CD4-positive, CD25-positive, alpha-beta regulatory T cell (primary cell): ENCODE data around the gene GALNT7. TPM values are rescaled to one million over a fixed set of nuclear protein-coding genes. Genes with fewer than 3 reads are reported as not detected.
A peak's percentile ranks its signal among the peaks of the same experiment; 100 is the strongest.
"Not testable (repeated sequence)": the region's sequence is repeated elsewhere in the genome, so short reads cannot be mapped to it uniquely, and the experiment has no call there.

ENCODE experiments used
- ATAC-seq, 2 donors: fragments of 150-1000 bp; cut with Tn5 transposase; one replicate each; pipeline ENCODE4 v1.10.0; 2021; ENCODE audit warnings: low read depth in 2 of 2, moderate number of reproducible peaks in 2 of 2, moderate library complexity in 1 of 2
- DNase-seq, 3 donors: peaks; one replicate each; pipeline versions ENCODE4 v3.0.0 to v3.0.0-alpha.2; 2012 to 2022; ENCODE audit warnings: mixed read lengths in 1 of 3
- H3K27ac ChIP-seq: one replicate; pipeline ENCODE4 v1.7.0; 2013; ENCODE audit warnings: mild to moderate bottlenecking, low read length; ENCODE audit not compliant: insufficient read depth, poor library complexity, severe bottlenecking
- H3K27me3 ChIP-seq: one replicate; pipeline ENCODE4 v1.7.0; 2013; ENCODE audit warnings: low read length; ENCODE audit not compliant: control insufficient read depth, insufficient read depth
- H3K36me3 ChIP-seq: one replicate; pipeline ENCODE4 v1.7.0; 2013; ENCODE audit warnings: mild to moderate bottlenecking, low read length, moderate library complexity; ENCODE audit not compliant: control insufficient read depth, insufficient read depth
- H3K4me1 ChIP-seq: 2 replicates; pipeline ENCODE4 v1.7.0; 2013; ENCODE audit warnings: mild to moderate bottlenecking, low read length; ENCODE audit not compliant: insufficient read depth, control insufficient read depth, poor library complexity, severe bottlenecking
- H3K4me3 ChIP-seq: one replicate; pipeline ENCODE4 v1.7.0; 2013; ENCODE audit warnings: low read depth, mild to moderate bottlenecking, low read length, moderate library complexity
- H3K9me3 ChIP-seq, 2 experiments: 1 replicate in 1 of 2; 2 replicates in 1 of 2; pipeline ENCODE4 v1.7.0; 2013; ENCODE audit warnings: low read length in 2 of 2, mild to moderate bottlenecking in 1 of 2, moderate library complexity in 1 of 2; ENCODE audit not compliant: control insufficient read depth in 2 of 2
- H3K27ac Mint-ChIP-seq, 3 donors: one replicate each; pipeline ENCODE4 v1.8.0; 2020 to 2022; ENCODE audit warnings: mild to moderate bottlenecking in 3 of 3, mixed read lengths in 3 of 3, moderate library complexity in 2 of 3
- H3K27me3 Mint-ChIP-seq: one replicate; pipeline ENCODE4 v1.8.0; 2022; ENCODE audit warnings: mild to moderate bottlenecking, mixed read lengths
- H3K36me3 Mint-ChIP-seq: one replicate; pipeline ENCODE4 v1.8.0; 2020; ENCODE audit warnings: mixed read lengths
- H3K4me1 Mint-ChIP-seq, 4 donors: one replicate each; pipeline ENCODE4 v1.8.0; 2020 to 2022; ENCODE audit warnings: mixed read lengths in 4 of 4, mild to moderate bottlenecking in 1 of 4
- H3K4me3 Mint-ChIP-seq, 4 donors: one replicate each; pipeline ENCODE4 v1.8.0; 2020 to 2022; ENCODE audit warnings: mild to moderate bottlenecking in 4 of 4, mixed read lengths in 4 of 4, moderate library complexity in 3 of 4
- H3K9me3 Mint-ChIP-seq, 7 donors: one replicate each; pipeline ENCODE4 v1.8.0; 2020 to 2022; ENCODE audit warnings: mixed read lengths in 7 of 7, mild to moderate bottlenecking in 3 of 7, moderate library complexity in 2 of 7
- polyA plus RNA-seq, 4 donors: library from polyadenylated mRNA; unstranded; fragments of 300-500 nt; fragmentation: Illumina TruSeq; gene quantifications; one replicate each; pipeline ENCODE4 v1.2.3, GENCODE V29; 2021
- total RNA-seq: library from RNA; stranded (reverse); gene quantifications from one replicate; pipeline ENCODE4 v1.2.3, GENCODE V29; 2022

The GALNT7 gene
- total RNA-seq (13.8 TPM), polyA plus RNA-seq (10 to 100 TPM; 13.0 to 19.5 (median 15.4) TPM)

DNA sequence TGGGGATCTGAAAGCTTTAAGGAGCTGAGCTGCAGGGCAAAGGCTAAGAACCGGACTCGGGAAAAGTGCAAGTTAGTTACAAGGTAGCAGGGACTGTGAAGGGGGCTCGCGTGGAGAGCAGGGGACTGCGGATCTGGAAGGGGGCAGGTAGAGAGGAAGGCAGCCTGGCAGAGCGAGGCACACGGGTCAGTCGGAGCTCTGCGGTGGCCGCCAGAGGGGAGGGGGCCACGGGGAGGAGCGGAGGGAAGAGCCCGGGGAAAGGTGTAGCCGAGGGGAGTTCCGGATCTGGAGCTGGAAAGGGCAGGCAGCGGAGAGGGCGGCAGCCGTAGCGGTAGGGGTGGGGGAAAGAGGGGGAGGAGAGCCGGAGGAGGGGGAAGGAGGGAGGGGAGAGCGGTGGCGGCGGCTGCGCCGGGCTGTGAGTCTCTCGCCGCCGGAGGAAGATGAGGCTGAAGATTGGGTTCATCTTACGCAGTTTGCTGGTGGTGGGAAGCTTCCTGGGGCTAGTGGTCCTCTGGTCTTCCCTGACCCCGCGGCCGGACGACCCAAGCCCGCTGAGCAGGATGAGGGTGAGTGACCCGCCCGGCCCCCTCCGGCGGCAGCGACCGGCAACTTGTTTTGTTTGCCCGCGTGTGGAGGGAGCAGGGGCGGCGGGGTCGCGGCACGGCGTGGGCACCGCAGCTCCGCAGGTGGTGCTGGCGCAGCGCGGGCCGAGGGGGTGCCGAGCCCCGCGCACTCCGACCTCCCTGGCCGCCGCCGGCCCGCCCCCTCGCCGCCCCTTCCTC is at the start of gene GALNT7:
TSS of gene GALNT7 (plus strand) at position 416 of the 782 bp plus-strand sequence. CDS start at position 441, 25 bp downstream.
- Mint-ChIP-seq H3K27me3 (peaks cover 4% of the 10 kb centered on the region), H3K4me1 (peaks cover 28 to 56% (median 49%) of the 10 kb centered on the region in 4 donors), H3K36me3 (no peaks in the 10 kb centered on the region), H3K27ac (peak within 1 kb of the TSS; percentile 81 to 97 (median 96)), H3K4me3 (peak within 1 kb of the TSS; percentile 97 to 99 (median 99)), H3K9me3 (no peaks in the 10 kb centered on the region)
- peak within 1 kb of the TSS; percentile 79 for H3K4me3 ChIP-seq
- no peaks in the 10 kb centered on the region for H3K9me3 ChIP-seq
- peak; percentile 51 to 75 (median 58) for DNase-seq
- H3K27me3 ChIP-seq, result no peaks in the 10 kb centered on the region
- no peaks in the 10 kb centered on the region for H3K36me3 ChIP-seq
- peak; percentile 49 to 60 for ATAC-seq
- H3K27ac ChIP-seq, result peak within 1 kb of the TSS; percentile 70
- H3K4me1 ChIP-seq, result peaks cover 26% of the 10 kb centered on the region

DNA sequence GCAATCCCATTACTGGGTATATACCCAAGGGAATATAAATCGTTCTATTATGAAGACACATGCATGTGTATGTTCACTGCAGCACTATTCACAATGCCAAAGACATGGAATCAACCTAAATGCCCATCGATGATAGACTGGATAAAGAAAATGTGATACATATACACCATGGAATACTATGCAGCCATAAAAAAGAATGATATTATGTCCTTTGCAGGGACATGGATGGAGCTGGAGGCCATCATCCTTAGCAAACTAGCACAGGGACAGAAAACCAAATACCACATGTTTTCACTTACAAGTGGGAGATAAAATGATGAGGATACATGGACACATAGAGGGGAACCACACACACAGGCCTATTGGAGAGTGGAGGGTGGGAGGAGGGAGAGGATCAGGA is 49.8 kb upstream of the GALNT7 start:
- not testable (repeated sequence) for ATAC-seq, H3K27ac Mint-ChIP-seq
- peaks cover 0 to 14% (median 3%) of the 10 kb centered on the region in 7 donors for H3K9me3 Mint-ChIP-seq

DNA sequence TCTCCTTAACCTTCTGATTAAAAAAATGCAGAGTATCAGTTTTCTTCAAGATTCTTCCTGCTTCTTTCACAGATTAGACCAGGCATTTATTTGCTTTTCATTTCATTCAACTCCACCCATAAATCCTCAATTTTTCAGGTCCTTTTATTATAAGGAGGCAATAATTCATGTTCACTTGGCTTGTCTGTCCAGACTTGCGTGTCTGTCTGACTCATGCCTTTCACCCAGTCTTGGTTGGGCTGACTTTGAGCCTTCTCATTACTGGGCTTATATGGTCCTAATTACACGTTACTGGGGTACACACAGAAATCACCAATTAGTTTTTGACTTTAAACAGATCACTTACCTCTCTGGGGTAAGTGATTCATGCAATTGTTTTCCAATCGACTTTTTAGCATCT is 48.8 kb upstream of the GALNT7 start:
- Mint-ChIP-seq H3K36me3 (no peaks in the 10 kb centered on the region), H3K27me3 (no peaks in the 10 kb centered on the region), H3K4me3 (no peak overlapping the region), H3K27ac (no peak overlapping the region), H3K4me1 (peaks cover 0 to 6% (median 0%) of the 10 kb centered on the region in 4 donors), H3K9me3 (peaks cover 0 to 14% (median 0%) of the 10 kb centered on the region in 7 donors)
- ATAC-seq (no peak), DNase-seq (no peak)
- H3K36me3 ChIP-seq, result no peaks in the 10 kb centered on the region
- H3K4me3 ChIP-seq, result no peak overlapping the region
- H3K4me1 ChIP-seq, result no peaks in the 10 kb centered on the region
- H3K9me3 ChIP-seq, result no peaks in the 10 kb centered on the region
- H3K27me3 ChIP-seq, result no peaks in the 10 kb centered on the region
- H3K27ac ChIP-seq, result no peak overlapping the region

More for the DNA sequence above, 49.8 kb upstream of the GALNT7 start:
- H3K4me3 ChIP-seq, H3K27me3 Mint-ChIP-seq, DNase-seq, H3K4me3 Mint-ChIP-seq, H3K27me3 ChIP-seq, H3K36me3 Mint-ChIP-seq, H3K4me1 Mint-ChIP-seq, H3K27ac ChIP-seq, H3K4me1 ChIP-seq, H3K36me3 ChIP-seq, H3K9me3 ChIP-seq: not testable (repeated sequence)

DNA sequence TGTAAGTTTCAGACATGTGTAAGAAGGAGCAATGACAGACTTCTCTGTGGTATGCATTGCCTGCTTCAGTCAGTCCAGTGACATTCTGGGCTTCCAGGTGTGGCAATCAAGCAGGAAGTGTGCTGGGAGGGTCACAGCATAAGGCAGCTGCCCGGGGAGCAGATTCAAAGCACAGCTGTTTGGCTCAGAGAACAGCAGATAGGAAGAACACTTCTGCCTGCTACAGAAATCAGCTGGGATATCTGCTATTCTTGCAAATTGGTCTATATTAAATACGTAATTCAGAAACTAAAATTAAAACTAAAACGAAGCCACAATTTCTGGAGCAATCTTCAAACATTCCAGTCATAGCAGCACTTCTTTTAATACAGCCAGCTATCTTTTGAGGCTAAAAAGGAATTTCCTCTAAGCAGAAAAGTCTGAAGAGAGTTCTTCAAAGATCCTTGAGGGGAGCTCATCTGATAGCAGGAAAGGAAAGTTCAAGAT is 47.5 kb upstream of the GALNT7 start:
- no peak overlapping the region for H3K27ac Mint-ChIP-seq
- H3K36me3 Mint-ChIP-seq, result no peaks in the 10 kb centered on the region
- peaks cover 0 to 14% (median 0%) of the 10 kb centered on the region in 7 donors for H3K9me3 Mint-ChIP-seq
- H3K4me1 Mint-ChIP-seq, result peaks cover 0 to 6% (median 2%) of the 10 kb centered on the region in 4 donors
- H3K4me3 Mint-ChIP-seq, result no peak overlapping the region
- Histone ChIP-seq H3K36me3 (no peaks in the 10 kb centered on the region), H3K27me3 (no peaks in the 10 kb centered on the region), H3K4me3 (no peak overlapping the region), H3K4me1 (no peaks in the 10 kb centered on the region), H3K9me3 (no peaks in the 10 kb centered on the region), H3K27ac (no peak overlapping the region)
- DNase-seq (peak in 1 of 3 donors; percentile 7), ATAC-seq (no peak)
- H3K27me3 Mint-ChIP-seq, result no peaks in the 10 kb centered on the region

GRCh38 chr4:173124209-173124865 is 44.3 kb upstream of the GALNT7 start:
- Histone ChIP-seq H3K9me3 (no peaks in the 10 kb centered on the region), H3K36me3 (no peaks in the 10 kb centered on the region), H3K27me3 (no peaks in the 10 kb centered on the region), H3K27ac (no peak overlapping the region), H3K4me3 (no peak overlapping the region), H3K4me1 (no peaks in the 10 kb centered on the region)
- Mint-ChIP-seq H3K9me3 (no peaks in the 10 kb centered on the region), H3K36me3 (no peaks in the 10 kb centered on the region), H3K4me3 (no peak overlapping the region), H3K27me3 (no peaks in the 10 kb centered on the region), H3K4me1 (peaks cover 0 to 6% (median 2%) of the 10 kb centered on the region in 4 donors), H3K27ac (no peak overlapping the region)
- DNase-seq (no peak), ATAC-seq (no peak)

GRCh38 chr4:173125216-173125812 is 43.3 kb upstream of the GALNT7 start:
- Mint-ChIP-seq H3K9me3 (no peaks in the 10 kb centered on the region), H3K4me1 (peaks cover 0 to 6% (median 2%) of the 10 kb centered on the region in 4 donors), H3K27ac (no peak overlapping the region), H3K36me3 (no peaks in the 10 kb centered on the region), H3K4me3 (no peak overlapping the region), H3K27me3 (no peaks in the 10 kb centered on the region)
- no peak for DNase-seq
- Histone ChIP-seq H3K4me1 (no peaks in the 10 kb centered on the region), H3K27me3 (no peaks in the 10 kb centered on the region), H3K27ac (no peak overlapping the region), H3K4me3 (no peak overlapping the region), H3K9me3 (no peaks in the 10 kb centered on the region), H3K36me3 (no peaks in the 10 kb centered on the region)
- no peak for ATAC-seq

- Mint-ChIP-seq H3K4me1 (peaks cover 0 to 4% (median 0%) of the 10 kb centered on the region in 4 donors), H3K4me3 (no peak overlapping the region), H3K27me3 (no peaks in the 10 kb centered on the region), H3K36me3 (no peaks in the 10 kb centered on the region), H3K27ac (no peak overlapping the region), H3K9me3 (no peaks in the 10 kb centered on the region)
- Histone ChIP-seq H3K9me3 (no peaks in the 10 kb centered on the region), H3K4me1 (no peaks in the 10 kb centered on the region), H3K36me3 (no peaks in the 10 kb centered on the region), H3K27ac (no peak overlapping the region), H3K4me3 (no peak overlapping the region), H3K27me3 (no peaks in the 10 kb centered on the region)
- DNase-seq, result no peak
- no peak for ATAC-seq
These were observed 40.3 kb upstream of the GALNT7 start for GRCh38 chr4:173128199-173128890.
